ENCODE data around the gene RNF152. TPM values are rescaled to one million over a fixed set of nuclear protein-coding genes. Genes with fewer than 3 reads are reported as not detected.
"Not testable (repeated sequence)": the region's sequence is repeated elsewhere in the genome, so short reads cannot be mapped to it uniquely, and the experiment has no call there.

RNF152 gene
- total RNA-seq, 2 experiments from 2014 or later, result 0.03 TPM; not detected in 1

DNA sequence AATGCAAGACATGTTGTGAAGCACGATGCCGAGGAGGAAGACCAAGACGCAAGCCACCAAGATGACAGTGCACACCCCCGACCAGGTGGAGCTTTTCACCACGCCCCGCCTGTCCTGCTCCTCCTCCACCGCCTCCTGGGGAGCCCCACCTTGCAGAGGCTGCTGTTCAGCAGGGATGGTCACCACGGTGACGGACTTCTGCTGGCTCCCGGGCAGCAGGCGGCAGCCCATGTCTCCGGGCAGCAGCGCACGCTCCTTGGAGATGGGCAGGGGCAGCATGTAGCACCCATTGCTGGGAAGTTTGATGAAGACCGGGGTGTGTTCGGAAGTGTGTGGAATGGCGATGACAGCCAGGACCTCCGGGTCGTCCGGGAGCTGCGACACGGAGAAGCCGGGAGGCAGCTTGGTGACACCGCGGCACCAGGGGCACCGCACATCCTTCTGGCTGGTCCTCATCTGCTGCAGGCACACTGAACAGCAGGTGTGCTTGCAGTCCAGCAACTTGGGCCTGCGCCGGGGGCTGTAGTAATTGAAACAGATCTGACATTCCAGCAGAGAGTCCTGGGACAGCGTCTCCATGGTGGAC lies 76.8 kb downstream of the RNF152 start:
- Mint-ChIP-seq H3K27me3 (no peaks in the 10 kb centered on the region), H3K27ac (no peak overlapping the region), H3K4me3 (no peak overlapping the region), H3K36me3 (ENCODE audit: low read depth) (no peaks in the 10 kb centered on the region), H3K9me3 (no peaks in the 10 kb centered on the region), H3K4me1 (no peaks in the 10 kb centered on the region)
- no peak for DNase-seq
- CTCF ChIA-PET, result no interaction called here
- POLR2A ChIA-PET, result no interaction called here

- no peaks in the 10 kb centered on the region for H3K4me1 Mint-ChIP-seq
- no peaks in the 10 kb centered on the region for H3K9me3 Mint-ChIP-seq
- no peak overlapping the region for H3K27ac Mint-ChIP-seq
- DNase-seq, result no peak
- no peaks in the 10 kb centered on the region for H3K27me3 Mint-ChIP-seq
- H3K4me3 Mint-ChIP-seq, result no peak overlapping the region
- no peaks in the 10 kb centered on the region for H3K36me3 Mint-ChIP-seq (ENCODE audit: low read depth)
- ChIA-PET CTCF (no interaction called here), POLR2A (no interaction called here)
Measured at GRCh38 chr18:61808286-61808685, 84.5 kb downstream of the RNF152 start.

DNA sequence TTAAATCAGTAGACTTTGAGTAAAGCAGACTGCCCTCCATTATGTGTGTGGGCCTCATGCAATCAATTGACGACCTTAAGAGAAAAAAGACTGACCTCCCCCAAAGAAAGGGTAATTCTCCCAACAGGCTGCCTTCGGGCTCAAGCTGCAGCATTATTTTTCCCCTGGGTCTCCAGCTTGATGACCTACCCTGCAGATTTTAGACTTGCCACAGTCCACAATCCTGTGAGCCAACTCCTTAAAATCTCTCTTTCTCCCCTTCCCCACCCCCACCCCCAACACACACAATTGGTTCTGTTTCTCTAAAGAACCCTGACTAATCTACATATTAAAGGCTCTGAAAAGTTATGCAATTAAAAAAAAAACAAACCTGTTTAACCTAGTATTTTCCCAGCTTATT lies 89.4 kb downstream of the RNF152 start:
- Mint-ChIP-seq H3K27me3 (peaks cover 4% of the 10 kb centered on the region), H3K36me3 (ENCODE audit: low read depth) (no peaks in the 10 kb centered on the region), H3K9me3 (no peaks in the 10 kb centered on the region), H3K27ac (no peak overlapping the region), H3K4me3 (no peak overlapping the region), H3K4me1 (no peaks in the 10 kb centered on the region)
- CTCF ChIA-PET, result no interaction called here
- DNase-seq, result no peak
- POLR2A ChIA-PET, result no interaction called here

- no peak overlapping the region for H3K27ac Mint-ChIP-seq
- no peak for DNase-seq
- POLR2A ChIA-PET, result no interaction called here
- CTCF ChIA-PET, result no interaction called here
- H3K36me3 Mint-ChIP-seq (ENCODE audit: low read depth), result no peaks in the 10 kb centered on the region
- H3K27me3 Mint-ChIP-seq, result peaks cover 6% of the 10 kb centered on the region
- no peaks in the 10 kb centered on the region for H3K9me3 Mint-ChIP-seq
- no peak overlapping the region for H3K4me3 Mint-ChIP-seq
- H3K4me1 Mint-ChIP-seq, result no peaks in the 10 kb centered on the region
Measured at GRCh38 chr18:61797696-61798590, 94.9 kb downstream of the RNF152 start.

DNA sequence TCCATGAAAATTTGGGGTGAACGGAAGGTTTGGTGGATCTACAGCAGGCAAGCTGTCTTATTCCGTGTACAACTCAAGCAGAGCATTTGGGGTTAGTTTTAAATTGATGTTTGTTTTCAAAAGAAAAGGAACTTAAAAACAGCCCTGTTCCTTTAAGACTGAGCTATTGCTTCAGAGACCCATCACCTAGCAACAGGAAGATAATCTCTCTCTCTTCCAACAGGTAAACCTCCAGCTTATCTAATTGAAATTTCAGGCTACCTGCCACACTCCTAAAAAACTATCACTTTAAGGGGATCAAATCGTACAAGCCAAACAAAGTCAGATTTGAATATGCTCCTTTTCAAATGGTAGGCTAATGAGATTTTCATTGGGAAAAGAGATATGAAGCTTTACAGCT lies 101.8 kb downstream of the RNF152 start:
- Mint-ChIP-seq H3K36me3 (ENCODE audit: low read depth) (no peaks in the 10 kb centered on the region), H3K9me3 (no peaks in the 10 kb centered on the region), H3K27ac (no peak overlapping the region), H3K27me3 (peaks cover 7% of the 10 kb centered on the region), H3K4me1 (no peaks in the 10 kb centered on the region), H3K4me3 (no peak overlapping the region)
- ChIA-PET POLR2A (no interaction called here), CTCF (no interaction called here)
- DNase-seq, result no peak

GRCh38 chr18:61787011-61787670 lies 105.7 kb downstream of the RNF152 start:
- H3K4me1 Mint-ChIP-seq; H3K36me3 Mint-ChIP-seq (ENCODE audit: low read depth); H3K9me3 Mint-ChIP-seq; H3K27me3 Mint-ChIP-seq; DNase-seq; POLR2A ChIA-PET; H3K4me3 Mint-ChIP-seq; H3K27ac Mint-ChIP-seq; CTCF ChIA-PET: not testable (repeated sequence)

- Mint-ChIP-seq H3K36me3 (ENCODE audit: low read depth) (no peaks in the 10 kb centered on the region), H3K4me3 (no peak overlapping the region), H3K4me1 (no peaks in the 10 kb centered on the region), H3K9me3 (no peaks in the 10 kb centered on the region), H3K27ac (no peak overlapping the region), H3K27me3 (peaks cover 5% of the 10 kb centered on the region)
- ChIA-PET POLR2A (no interaction called here), CTCF (no interaction called here)
- no peak for DNase-seq
Measured at GRCh38 chr18:61785588-61785987, 107.2 kb downstream of the RNF152 start.

DNA sequence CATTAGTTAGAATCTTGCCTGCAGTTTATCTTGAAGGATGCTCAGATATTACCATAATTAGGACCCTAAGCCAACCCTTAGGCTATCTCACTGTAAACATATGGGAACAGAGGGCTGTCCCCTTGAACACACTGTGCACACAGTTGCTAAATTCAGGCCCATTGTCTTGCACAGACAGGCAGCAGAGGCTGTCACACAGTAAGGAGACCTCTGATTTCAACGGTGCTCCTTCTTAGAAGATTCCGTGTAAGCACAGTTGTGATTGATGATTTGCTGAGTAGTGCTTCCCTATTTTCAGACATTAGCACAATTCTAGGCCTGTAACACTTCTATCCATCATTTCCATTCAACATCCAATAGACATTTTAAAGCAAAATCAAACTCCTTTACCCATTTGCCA lies 108.0 kb downstream of the RNF152 start:
- Mint-ChIP-seq H3K9me3 (no peaks in the 10 kb centered on the region), H3K36me3 (ENCODE audit: low read depth) (no peaks in the 10 kb centered on the region), H3K4me1 (no peaks in the 10 kb centered on the region), H3K27me3 (peaks cover 5% of the 10 kb centered on the region), H3K27ac (no peak overlapping the region), H3K4me3 (no peak overlapping the region)
- no peak for DNase-seq
- CTCF ChIA-PET, result no interaction called here
- POLR2A ChIA-PET, result no interaction called here

GRCh38 chr18:61782545-61782944 lies 110.3 kb downstream of the RNF152 start:
- H3K36me3 Mint-ChIP-seq (ENCODE audit: low read depth), result no peaks in the 10 kb centered on the region
- peaks cover 5% of the 10 kb centered on the region for H3K27me3 Mint-ChIP-seq
- H3K4me1 Mint-ChIP-seq, result no peaks in the 10 kb centered on the region
- POLR2A ChIA-PET, result no interaction called here
- no peak for DNase-seq
- no peak overlapping the region for H3K27ac Mint-ChIP-seq
- CTCF ChIA-PET, result no interaction called here
- H3K4me3 Mint-ChIP-seq, result no peak overlapping the region
- H3K9me3 Mint-ChIP-seq, result peaks cover 6% of the 10 kb centered on the region

DNA sequence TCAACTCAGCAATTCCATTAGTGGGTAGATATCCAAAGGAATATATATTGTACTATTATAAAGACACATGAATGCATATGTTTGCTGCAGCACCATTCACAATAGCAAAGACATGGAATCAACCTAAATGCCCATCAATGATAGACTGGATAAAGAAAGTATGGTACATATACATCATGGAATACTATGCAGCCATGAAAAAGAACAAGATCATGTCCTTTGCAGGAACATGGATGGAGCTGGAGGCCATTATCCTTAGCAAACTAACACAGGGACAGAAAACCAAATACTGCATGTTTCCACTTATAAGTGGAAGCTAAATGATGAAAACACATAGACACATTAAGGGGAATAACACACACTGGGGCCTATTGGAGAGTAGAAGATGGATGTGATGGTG lies 116.6 kb downstream of the RNF152 start:
- DNase-seq; H3K4me1 Mint-ChIP-seq; POLR2A ChIA-PET; CTCF ChIA-PET; H3K4me3 Mint-ChIP-seq; H3K36me3 Mint-ChIP-seq (ENCODE audit: low read depth); H3K27me3 Mint-ChIP-seq; H3K27ac Mint-ChIP-seq: not testable (repeated sequence)
- H3K9me3 Mint-ChIP-seq, result peaks cover 17% of the 10 kb centered on the region

DNA sequence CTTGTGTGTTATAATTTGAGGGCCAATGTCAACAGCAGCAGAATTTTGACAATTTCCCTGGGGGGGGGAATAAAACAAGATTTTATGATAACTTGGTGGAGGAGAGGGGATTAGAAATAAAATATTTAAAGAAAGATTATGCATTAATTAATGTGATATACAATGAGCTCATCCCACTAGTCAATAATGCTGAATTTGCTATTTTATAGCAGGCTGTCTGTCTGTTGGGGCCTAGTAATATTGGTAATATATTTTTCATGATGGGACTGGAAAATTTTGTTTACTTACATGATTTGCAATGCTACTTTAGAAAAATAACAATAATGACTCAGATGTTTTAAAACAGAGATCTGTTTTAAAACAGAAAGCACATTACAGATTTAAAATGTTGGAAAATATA lies 118.0 kb downstream of the RNF152 start:
- Mint-ChIP-seq H3K36me3 (ENCODE audit: low read depth) (no peaks in the 10 kb centered on the region), H3K4me3 (no peak overlapping the region), H3K27ac (no peak overlapping the region), H3K27me3 (peaks cover 2% of the 10 kb centered on the region), H3K4me1 (no peaks in the 10 kb centered on the region), H3K9me3 (peaks cover 17% of the 10 kb centered on the region)
- ChIA-PET CTCF (no interaction called here), POLR2A (no interaction called here)
- no peak for DNase-seq

GRCh38 chr18:61772293-61772848 lies 120.4 kb downstream of the RNF152 start:
- Mint-ChIP-seq H3K9me3 (peaks cover 11% of the 10 kb centered on the region), H3K36me3 (ENCODE audit: low read depth) (no peaks in the 10 kb centered on the region), H3K27me3 (peaks cover 2% of the 10 kb centered on the region), H3K4me1 (no peaks in the 10 kb centered on the region), H3K4me3 (no peak overlapping the region), H3K27ac (no peak overlapping the region)
- CTCF ChIA-PET, result no interaction called here
- no peak for DNase-seq
- POLR2A ChIA-PET, result no interaction called here

GRCh38 chr18:61771861-61772260 lies 120.9 kb downstream of the RNF152 start:
- POLR2A ChIA-PET, result no interaction called here
- Mint-ChIP-seq H3K4me3 (no peak overlapping the region), H3K4me1 (no peaks in the 10 kb centered on the region), H3K36me3 (ENCODE audit: low read depth) (no peaks in the 10 kb centered on the region), H3K9me3 (peaks cover 11% of the 10 kb centered on the region), H3K27ac (no peak overlapping the region), H3K27me3 (peaks cover 2% of the 10 kb centered on the region)
- CTCF ChIA-PET, result no interaction called here
- DNase-seq, result no peak
